CD4-positive, alpha-beta T cell treated with Interleukin-6 at 100 ng/mL for 8 hours (primary cell): Measurements from ENCODE around the gene ELOVL6.
"Not testable (repeated sequence)": the region's sequence is repeated elsewhere in the genome, so short reads cannot be mapped to it uniquely, and the experiment has no call there.

Experiments
- DNase-seq: peaks from one replicate; pipeline ENCODE4 v3.0.0-alpha.2; 2020; ENCODE audit warnings: mixed read lengths, low spot score

Gene ELOVL6

DNA sequence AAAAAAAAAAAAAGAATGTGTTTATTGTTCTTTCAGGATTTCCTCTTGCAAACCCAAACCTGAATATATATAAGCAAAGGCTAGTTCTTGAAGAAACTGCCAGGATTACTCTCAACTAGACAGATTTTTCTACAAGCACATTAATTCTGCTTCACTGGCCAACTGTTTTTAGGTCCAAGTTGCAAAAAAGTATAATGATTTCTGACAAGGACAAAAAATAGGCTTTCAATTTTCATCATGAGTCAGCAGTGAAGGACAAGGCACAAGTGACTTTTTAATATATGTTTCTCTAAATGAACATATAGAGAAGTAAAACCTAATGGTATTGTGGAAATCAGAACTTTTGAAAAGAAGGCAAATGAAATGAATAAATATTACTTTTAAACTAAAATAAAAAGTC lies 73.7 kb downstream of the ELOVL6 start:
- DNase-seq, result no peak

DNA sequence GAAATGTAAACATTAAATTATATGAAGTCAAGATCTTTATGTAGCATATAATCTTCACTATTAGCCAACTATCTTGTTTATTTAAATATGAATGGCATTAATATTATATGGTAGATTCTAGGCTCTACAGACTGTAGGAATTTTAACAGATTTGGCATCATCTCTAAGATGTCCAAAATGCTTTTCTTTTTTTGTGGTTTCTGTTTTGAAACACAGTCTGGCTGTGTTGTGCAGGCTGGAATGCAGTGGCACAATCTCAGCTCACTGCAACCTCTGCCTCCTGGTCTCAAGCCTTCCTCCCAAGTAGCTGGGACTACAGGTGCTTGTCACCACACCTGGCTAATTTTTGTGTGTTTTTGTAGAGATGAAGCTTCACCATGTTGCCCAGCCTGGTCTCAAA lies 76.2 kb downstream of the ELOVL6 start:
- DNase-seq, result no peak

DNA sequence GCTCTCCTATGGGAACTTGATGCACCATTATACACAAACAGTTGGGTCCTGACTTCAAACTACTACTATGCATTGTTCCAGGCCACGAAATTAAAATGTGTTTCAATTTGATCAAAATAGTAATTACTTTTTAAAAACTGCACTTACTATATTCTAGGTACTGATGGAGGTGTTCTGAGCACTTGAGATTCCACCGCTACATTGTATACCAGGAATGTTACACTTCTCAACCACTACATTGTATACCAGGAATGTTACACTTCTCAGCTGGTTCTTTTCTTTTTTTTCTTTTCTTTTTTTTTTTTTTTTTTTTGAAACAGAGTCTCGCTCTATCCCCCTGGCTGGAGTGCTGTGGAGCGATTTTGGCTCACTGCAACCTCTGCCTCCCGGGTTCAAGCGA lies 77.9 kb downstream of the ELOVL6 start:
- no peak for DNase-seq

DNA sequence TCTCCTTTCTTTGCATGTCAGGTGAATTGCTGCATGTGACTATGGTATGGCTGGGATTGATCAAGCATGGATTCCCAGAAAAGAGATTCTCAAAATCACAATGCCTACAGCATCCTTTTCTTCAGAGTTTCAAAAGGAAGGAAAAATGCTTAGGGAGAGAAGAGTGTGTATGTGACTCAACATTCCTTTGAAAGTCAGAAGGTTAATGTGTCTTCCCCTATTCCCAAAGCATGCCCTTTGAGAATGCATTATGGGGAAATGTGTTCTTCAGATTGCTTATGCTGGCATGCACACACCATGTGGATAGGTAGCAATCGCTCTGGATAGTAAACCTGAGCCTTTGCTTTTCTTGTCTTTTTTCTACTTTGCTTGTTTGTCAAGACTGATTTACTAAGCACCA lies 78.5 kb downstream of the ELOVL6 start:
- no peak for DNase-seq

DNA sequence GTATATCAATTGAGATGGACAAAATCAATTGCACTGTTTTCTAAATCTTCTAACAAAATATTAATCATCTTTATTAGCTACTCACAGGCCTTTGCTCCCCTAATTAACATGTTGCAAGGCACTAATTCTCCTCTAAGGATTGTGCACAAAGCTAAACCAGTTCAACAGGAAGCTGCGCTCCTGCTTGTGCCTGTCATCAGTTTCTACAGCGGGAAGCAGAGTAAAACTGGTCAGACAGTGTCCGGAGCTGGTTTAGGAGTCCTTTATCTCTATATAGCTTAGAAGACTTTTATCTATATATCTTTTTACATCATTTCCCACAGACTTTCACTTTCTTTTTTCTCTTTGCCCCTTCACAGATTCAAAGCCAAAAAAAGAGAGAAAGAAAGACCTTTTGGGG lies 79.1 kb downstream of the ELOVL6 start:
- DNase-seq, result no peak

DNA sequence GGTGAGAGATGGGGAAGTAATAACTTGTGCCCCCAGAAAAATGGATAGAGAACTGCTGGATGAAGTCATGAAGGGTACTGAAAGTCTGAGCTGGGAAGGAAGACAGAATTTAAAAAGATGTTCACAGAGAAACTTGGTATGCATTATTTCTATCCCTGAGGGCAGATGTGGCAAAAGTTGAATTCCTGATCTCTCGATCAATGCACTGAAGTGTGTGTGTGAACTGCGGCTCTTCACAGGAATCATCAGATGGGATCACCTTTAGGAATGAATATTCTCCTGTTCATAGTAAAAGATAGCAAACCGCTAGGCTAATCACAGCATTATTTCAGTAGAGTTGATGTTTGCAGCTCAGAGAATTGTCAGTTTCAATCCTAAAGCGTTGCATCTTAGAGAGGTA lies 86.4 kb downstream of the ELOVL6 start:
- DNase-seq, result no peak

DNA sequence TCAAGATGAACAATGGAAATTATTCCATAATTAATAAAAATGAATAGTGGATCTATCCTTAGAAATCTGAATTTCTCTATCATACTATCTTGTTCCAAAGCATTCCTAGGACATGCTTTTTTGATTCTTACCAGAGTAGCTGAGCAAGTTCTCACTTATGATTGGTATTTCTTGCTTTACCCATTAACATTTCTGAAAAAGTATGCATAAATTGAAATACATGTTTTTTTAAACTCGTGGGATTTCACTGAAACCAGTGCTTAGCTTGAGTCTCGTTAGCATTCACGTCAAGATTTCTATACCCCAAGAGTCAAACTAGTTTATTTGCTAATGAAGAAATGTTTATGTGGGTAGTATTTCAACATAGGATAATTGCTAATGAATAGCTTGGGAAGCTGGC lies 89.0 kb downstream of the ELOVL6 start:
- no peak for DNase-seq

DNA sequence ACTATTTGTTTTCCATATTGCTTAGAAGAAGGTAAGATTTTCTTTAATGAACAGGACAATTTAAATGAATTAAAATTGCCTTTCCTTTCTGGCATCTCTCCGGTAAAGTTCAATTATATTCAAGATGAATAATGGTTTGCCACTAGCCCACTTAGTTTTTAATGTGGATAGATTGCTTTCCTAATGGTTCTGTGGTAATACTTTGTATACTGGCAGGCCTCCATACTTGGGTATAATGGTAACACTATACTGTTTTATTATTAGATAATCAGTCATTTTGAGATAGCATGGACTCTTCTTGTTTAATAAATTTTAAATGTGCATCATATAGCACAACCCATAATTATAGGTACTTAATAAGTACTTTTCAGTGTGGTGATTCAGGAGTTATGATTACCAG lies 89.5 kb downstream of the ELOVL6 start:
- DNase-seq, result no peak

DNA sequence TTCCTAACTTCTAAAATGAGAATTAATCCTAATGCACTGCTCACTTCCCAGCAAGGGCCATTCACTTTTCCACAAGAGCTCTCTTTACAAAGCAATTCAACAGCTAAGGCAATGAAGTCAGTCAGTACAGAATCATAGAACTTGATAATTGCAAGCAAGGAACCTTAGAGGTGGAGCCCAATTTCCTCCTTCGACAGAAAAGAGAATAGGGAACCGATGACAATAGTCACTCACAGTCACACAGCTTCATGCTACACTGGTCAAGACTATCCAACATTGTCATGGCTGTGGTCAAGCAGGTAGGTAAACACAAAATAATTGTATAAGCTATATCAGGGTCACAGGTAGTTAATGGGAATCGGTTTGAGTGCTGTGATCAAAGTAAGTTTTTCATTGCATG lies 90.0 kb downstream of the ELOVL6 start:
- no peak for DNase-seq

DNA sequence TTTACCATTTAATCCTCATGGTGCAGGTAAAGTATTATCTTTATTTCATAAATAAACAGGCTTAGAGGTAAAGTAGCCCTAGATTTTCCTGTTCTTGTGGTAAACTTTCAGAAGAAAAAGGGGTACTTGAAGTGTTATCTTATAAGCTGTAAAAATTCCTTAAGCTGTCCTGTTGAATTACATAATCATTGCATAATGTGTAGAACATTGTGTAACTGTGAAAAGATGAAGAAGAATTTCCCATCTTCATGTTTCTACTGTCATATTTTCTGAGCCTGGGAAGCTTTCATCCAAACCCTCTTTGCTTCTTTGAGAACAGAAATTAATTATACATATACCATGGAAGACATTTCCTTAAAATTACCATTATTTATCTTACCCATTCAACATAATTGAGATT lies 90.5 kb downstream of the ELOVL6 start:
- no peak for DNase-seq

DNA sequence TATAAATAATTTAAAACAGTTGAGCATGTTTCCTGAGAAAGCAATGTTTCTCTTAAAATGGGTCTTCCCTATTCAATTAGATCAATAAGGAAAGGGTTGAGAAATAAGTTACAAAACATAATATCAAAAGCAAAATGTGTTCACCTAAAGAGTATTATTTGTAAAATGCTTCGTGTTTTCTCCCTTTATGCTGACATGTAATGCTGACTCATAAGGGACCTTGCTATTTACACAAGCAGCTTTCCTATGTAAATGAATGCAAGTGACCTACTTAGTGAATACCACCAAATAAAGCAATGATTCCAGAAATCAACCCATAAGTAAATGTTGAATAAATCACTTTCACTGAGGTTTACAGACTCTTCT lies 91.5 kb downstream of the ELOVL6 start:
- no peak for DNase-seq

DNA sequence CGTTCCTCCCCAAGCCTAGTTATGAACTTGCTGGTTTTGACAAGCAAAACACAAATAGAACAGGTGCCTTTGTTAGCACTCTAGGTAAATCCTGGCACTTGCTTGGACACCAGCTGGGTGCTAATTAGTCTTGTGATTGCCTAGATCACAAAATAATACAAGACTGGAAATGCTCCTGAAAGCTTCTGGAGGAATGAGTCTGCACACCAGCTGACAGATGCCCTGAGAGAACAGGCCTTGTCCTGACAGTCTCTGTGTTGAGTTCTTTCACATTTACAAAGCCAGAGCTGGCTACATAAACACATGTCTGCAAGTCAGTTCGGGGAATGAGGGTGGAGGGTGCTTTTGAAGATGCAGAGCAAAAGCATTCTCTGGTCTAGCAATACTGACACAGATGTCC lies 93.8 kb downstream of the ELOVL6 start:
- no peak for DNase-seq

DNA sequence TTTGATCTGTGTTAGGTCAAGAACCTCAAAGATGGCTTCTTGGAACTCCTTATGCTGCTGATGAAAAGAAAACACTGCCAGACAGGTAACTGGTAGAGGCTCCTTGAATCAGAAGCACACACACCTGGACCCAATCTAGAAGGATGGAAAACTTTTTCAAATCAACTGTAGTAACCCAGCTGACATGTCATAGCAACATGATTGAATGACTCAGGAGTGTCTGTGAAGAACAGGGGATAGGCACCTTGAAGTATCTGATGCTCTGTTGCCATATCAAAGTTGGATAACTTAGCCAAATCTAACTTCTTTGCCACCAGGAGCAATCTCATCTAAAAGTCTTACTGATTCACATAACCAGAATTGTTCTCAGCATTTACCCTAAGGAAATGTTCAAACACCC lies 98.8 kb downstream of the ELOVL6 start:
- DNase-seq, result no peak

DNA sequence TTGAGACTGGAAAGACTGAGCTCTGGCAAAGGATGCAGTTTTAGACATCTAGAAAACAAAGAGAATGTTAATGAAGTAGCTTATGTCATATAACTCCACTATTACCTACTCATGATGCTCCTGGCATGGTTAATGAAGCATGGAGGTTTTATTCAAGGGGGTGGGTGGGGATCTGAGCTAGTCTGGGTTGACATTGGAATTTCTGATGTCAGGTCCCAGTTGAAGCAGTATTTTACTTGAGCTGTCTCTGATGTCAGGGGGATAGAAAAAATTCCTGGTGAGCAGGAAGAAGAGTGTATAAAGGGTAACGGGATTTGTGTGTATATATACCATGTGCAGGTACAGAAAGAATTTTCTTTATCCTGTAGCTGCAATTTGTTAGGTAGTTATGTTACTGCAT lies 102.0 kb downstream of the ELOVL6 start:
- no peak for DNase-seq

DNA sequence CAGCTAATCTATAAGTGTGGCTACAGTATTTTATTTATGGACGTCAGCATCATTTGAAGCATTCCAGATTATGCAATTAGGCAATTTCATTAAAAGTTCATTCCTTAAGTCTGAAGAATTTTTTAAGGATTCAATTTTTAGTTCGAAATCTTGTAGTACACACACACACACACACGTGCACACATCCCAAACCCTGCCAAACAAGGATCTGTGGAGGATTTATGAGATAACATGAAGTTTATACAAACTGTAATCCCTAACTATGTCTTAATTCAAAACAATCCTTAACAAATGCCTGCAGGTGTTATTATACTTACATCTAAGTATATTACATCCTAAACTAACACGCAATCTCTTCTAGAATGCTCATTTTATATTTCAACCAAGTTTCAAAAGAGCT lies 105.8 kb downstream of the ELOVL6 start:
- DNase-seq, result no peak

DNA sequence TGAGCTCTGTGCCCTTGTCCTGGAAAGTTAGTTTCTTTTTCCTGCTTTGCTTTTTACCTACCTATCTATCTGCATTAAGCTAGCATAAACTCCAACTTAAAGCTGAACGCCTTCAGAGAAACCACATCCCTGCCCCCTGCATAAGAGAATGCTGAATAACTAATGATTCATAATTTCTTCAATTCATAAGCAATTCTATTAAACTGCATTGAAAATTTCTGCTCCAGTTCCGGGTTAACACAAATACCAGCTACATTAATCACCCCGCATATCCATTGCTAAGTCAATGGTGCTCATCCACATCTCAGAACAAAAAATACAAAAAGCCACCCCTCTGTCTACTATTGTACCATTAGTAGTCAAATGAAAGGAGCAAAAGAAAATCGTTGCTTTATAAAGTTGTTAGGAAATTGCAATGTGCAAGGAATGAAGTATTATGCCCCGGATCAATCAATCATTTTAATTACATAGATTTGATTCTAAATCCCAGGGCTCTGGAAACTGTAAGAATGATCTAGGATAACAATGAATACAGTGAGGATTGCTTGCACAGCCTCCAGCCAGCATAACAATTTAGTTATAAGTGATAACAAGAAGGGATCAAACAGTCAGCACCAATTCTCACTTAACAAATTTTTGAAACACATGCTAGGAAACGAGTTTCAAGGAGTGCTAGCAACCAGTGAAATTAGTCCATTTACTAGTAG lies 106.8 kb downstream of the ELOVL6 start:
- DNase-seq, result no peak

DNA sequence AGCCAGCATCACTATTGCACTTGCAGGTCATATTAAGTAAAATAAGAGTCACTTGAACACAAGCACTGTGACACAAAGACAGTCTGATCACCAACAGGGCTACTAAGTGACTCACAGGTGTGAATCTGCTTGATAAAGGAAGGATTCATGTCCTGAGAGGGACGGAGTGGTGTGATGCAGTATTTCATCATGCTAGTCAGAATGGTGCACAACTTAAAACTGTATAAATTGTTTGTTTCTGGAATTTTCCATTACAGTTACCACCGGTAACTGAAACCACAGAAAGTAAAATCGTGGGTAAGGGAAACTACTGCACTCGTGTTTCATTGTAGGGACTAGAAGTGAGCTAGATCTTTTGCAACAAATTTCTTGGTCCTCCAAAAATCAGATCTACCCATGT lies 109.7 kb downstream of the ELOVL6 start:
- no peak for DNase-seq

DNA sequence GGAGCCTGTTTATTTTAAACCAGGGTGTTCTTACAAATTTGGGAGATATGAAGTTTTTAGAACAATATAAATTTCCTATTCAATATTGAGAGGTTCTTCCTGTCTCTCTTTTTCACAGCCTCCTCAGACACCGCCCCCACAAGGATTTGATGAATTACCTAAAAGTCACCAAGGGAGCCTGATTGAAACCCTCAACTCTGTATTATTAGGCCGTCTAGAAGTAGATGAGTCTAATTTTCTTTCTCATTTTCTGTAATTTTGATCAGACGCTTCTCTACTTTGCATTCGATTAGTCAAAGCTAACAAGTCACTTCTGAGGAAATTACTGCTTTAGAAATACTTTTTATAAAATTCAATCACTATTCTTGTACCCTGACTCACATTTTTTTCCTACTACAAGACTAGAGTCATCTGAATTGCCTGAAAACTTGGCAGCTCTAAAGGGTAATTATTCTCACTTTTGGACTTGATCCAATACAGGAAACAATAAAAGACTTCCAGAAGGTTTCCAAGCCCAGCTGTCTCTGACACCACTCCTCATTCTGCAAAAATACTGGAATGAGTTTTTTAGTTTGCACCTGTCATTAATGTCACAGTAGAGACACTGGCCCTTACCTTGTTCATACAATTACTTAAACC lies 111.2 kb downstream of the ELOVL6 start:
- DNase-seq, result no peak

DNA sequence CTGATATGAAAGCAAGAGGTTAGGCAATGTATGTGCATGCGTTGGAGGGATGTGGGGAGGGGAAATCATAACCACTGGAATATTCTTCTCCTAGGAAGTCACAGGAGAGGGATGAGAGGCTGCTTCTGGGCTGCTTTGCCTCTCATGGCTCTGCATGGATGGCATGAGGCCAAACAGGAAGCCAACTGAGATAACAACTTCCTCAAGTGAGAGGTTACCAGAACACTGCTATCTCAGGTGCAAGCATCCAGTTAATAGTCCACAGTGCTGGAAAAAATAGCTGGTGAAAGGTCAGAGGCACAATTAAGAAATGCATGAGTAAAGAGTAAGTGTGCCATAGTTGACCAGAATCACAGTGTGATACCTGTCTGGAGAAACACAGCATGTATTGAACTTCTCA lies 113.3 kb downstream of the ELOVL6 start:
- DNase-seq, result peak; percentile 34

DNA sequence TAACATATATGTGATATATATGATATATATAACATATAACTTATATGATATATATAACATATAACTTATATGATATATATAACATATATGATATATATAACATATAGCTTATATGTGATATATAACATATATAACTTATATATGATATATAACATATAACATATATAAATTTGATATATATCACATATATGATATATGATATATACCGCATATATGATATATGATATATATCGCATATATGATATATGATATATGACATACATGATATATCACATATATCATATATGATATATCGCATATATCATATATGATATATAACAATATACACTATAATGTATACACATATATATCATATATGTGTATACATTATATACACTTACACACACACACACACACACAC lies 114.3 kb downstream of the ELOVL6 start:
- no peak for DNase-seq

DNA sequence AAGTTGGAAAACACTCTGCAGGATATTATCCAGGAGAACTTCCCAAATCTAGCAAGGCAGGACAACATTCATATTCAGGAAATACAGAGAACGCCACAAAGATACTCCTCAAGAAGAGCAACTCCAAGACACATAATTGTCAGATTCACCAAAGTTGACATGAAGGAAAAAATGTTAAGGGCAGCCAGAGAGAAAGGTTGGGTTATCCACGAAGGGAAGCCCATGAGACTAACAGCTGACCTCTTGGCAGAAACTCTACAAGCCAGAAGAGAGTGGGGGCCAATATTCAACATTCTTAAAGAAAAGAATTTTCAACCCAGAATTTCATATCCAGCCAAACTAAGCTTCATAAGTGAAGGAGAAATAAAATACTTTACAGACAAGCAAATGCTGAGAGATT lies 120.3 kb downstream of the ELOVL6 start:
- DNase-seq, result not testable (repeated sequence)

DNA sequence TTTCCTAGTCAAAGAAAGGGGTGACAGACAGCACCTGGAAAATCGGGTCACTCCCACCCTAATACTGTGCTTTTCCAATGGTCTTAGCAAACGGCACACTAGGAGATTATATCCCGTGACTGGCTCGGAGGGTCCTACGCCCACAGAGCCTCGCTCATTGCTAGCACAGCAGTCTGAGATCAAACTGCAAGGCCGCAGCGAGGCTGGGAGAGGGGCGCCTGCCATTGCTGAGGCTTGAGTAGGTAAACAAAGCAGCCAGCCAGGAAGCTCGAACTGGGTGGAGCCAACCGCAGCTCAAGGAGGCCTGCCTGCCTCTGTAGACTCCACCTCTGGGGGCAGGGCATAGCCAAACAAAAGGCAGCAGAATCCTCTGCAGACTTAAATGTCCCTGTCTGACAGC lies 121.6 kb downstream of the ELOVL6 start:
- not testable (repeated sequence) for DNase-seq

DNA sequence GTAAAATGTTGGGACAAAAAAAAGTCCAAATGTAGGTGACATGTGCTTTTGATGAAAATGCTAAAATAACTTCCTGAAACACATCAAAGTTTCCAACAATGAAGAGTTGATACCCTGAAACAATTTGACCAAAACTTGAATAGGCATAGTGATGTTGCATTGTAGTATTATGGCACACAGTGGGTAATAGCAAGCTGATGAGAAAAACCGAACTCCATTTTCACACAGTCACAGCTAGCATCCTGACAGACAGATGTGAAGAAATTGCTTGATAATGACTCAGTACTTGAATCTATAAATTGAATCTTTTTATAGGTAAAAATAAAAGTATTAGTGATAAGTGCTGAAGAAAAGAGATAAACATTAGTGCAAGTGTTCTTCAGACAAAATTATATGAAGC lies 122.5 kb downstream of the ELOVL6 start:
- no peak for DNase-seq

DNA sequence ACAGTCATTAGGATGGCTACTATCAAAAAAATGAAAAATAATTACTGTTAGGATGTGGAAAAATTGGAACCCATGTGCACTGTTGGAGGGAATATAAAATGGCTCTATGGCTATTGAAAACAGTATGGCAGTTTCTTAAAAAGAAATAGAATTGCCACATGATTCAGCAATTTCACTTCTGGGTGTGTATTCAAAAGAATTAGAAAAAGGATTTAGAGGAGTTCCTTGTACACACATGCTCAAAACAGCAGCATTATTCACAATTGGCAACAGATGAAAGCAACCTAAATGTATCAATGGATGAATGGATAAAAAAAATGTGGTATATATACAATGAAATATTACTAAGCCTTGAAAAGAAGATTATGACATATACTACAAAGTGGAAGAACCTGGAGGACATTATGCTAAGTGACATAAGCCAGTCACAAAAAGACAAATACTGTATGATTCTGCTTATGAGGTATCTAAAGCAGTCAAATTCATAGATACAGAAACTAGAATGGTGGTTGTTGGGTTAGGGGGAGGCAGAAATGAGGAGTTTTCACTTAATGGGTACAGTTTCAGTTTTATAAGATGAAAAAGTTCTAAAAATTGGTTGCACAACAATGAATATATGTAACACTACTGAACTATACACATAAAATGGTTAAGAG lies 123.2 kb downstream of the ELOVL6 start:
- no peak for DNase-seq
